Measurements from ENCODE around the gene SLC35G1.

SLC35G1 gene

GRCh38 chr10:93856349-93857145 is 37.2 kb upstream of the SLC35G1 start:
- H3K36me3 ChIP-seq (ENCODE audit: insufficient read depth, low read length): no peaks in the 10 kb centered on the region
- DNase-seq (ENCODE audit: low read depth, low spot score): no peak
- H3K27ac ChIP-seq: no peak overlapping the region
- no peak for TF ChIP-seq FOXP2 (optimal IDR thresholded peaks at IDR 0.05; ENCODE audit: control extremely low read depth, extremely low read length, insufficient read depth)
- no peak for TF ChIP-seq POLR2AphosphoS5 (IDR thresholded peaks at IDR 0.05; ENCODE audit: borderline replicate concordance, low read depth, low read length)
- no peak for TF ChIP-seq EZH2 (IDR thresholded peaks at IDR 0.05)
- H3K9me3 ChIP-seq (ENCODE audit: low read depth, low read length): no peaks in the 10 kb centered on the region
- H3K9ac ChIP-seq (ENCODE audit: insufficient read length): no peak overlapping the region
- H3K4me3 ChIP-seq: no peak overlapping the region

GRCh38 chr10:93859049-93859655 is 34.6 kb upstream of the SLC35G1 start:
- H3K9ac ChIP-seq (ENCODE audit: insufficient read length): no peak overlapping the region
- H3K4me3 ChIP-seq: no peak overlapping the region
- no peaks in the 10 kb centered on the region for H3K36me3 ChIP-seq (ENCODE audit: insufficient read depth, low read length)
- H3K27ac ChIP-seq: no peak overlapping the region
- no peak for TF ChIP-seq EZH2 (IDR thresholded peaks at IDR 0.05)
- no peak for TF ChIP-seq POLR2AphosphoS5 (IDR thresholded peaks at IDR 0.05; ENCODE audit: borderline replicate concordance, low read depth, low read length)
- DNase-seq (ENCODE audit: low read depth, low spot score): no peak
- no peaks in the 10 kb centered on the region for H3K9me3 ChIP-seq (ENCODE audit: low read depth, low read length)

- TF ChIP-seq POLR2AphosphoS5 (IDR thresholded peaks at IDR 0.05; ENCODE audit: borderline replicate concordance, low read depth, low read length) (no peak), EZH2 (IDR thresholded peaks at IDR 0.05) (no peak), FOXP2 (optimal IDR thresholded peaks at IDR 0.05; ENCODE audit: control extremely low read depth, extremely low read length, insufficient read depth) (no peak)
- no peaks in the 10 kb centered on the region for H3K36me3 ChIP-seq (ENCODE audit: insufficient read depth, low read length)
- H3K4me3 ChIP-seq: no peak overlapping the region
- no peaks in the 10 kb centered on the region for H3K9me3 ChIP-seq (ENCODE audit: low read depth, low read length)
- no peak for DNase-seq (ENCODE audit: low read depth, low spot score)
- H3K27ac ChIP-seq: no peak overlapping the region
- H3K9ac ChIP-seq (ENCODE audit: insufficient read length): no peak overlapping the region
Observed at GRCh38 chr10:93861825-93862224, 32.0 kb upstream of the SLC35G1 start.

- Histone ChIP-seq H3K4me3 (no peak overlapping the region), H3K9ac (ENCODE audit: insufficient read length) (no peak overlapping the region), H3K27ac (no peak overlapping the region), H3K36me3 (ENCODE audit: insufficient read depth, low read length) (no peaks in the 10 kb centered on the region), H3K9me3 (ENCODE audit: low read depth, low read length) (no peaks in the 10 kb centered on the region)
- TF ChIP-seq POLR2AphosphoS5 (IDR thresholded peaks at IDR 0.05; ENCODE audit: borderline replicate concordance, low read depth, low read length) (no peak), EZH2 (IDR thresholded peaks at IDR 0.05) (no peak), FOXP2 (optimal IDR thresholded peaks at IDR 0.05; ENCODE audit: control extremely low read depth, extremely low read length, insufficient read depth) (no peak)
- DNase-seq (ENCODE audit: low read depth, low spot score): no peak
Observed at GRCh38 chr10:93865794-93866425, 27.9 kb upstream of the SLC35G1 start.

GRCh38 chr10:93867525-93867924 is 26.3 kb upstream of the SLC35G1 start:
- DNase-seq (ENCODE audit: low read depth, low spot score): no peak

GRCh38 chr10:93871671-93872204 is 22.0 kb upstream of the SLC35G1 start:
- Histone ChIP-seq H3K9ac (ENCODE audit: insufficient read length) (no peak overlapping the region), H3K9me3 (ENCODE audit: low read depth, low read length) (no peaks in the 10 kb centered on the region), H3K27ac (no peak overlapping the region), H3K36me3 (ENCODE audit: insufficient read depth, low read length) (no peaks in the 10 kb centered on the region), H3K4me3 (no peak overlapping the region)
- DNase-seq (ENCODE audit: low read depth, low spot score): no peak
- TF ChIP-seq FOXP2 (optimal IDR thresholded peaks at IDR 0.05; ENCODE audit: control extremely low read depth, extremely low read length, insufficient read depth): no peak
- TF ChIP-seq EZH2 (IDR thresholded peaks at IDR 0.05): no peak
- no peak for TF ChIP-seq POLR2AphosphoS5 (IDR thresholded peaks at IDR 0.05; ENCODE audit: borderline replicate concordance, low read depth, low read length)

More at GRCh38 chr10:93867525-93867924, 26.3 kb upstream of the SLC35G1 start:
- no peaks in the 10 kb centered on the region for H3K36me3 ChIP-seq (ENCODE audit: insufficient read depth, low read length)
- no peaks in the 10 kb centered on the region for H3K9me3 ChIP-seq (ENCODE audit: low read depth, low read length)
- no peak overlapping the region for H3K9ac ChIP-seq (ENCODE audit: insufficient read length)
- H3K27ac ChIP-seq: no peak overlapping the region
- H3K4me3 ChIP-seq: no peak overlapping the region
- TF ChIP-seq POLR2AphosphoS5 (IDR thresholded peaks at IDR 0.05; ENCODE audit: borderline replicate concordance, low read depth, low read length) (no peak), EZH2 (IDR thresholded peaks at IDR 0.05) (no peak), FOXP2 (optimal IDR thresholded peaks at IDR 0.05; ENCODE audit: control extremely low read depth, extremely low read length, insufficient read depth) (no peak)

- no peak overlapping the region for H3K9ac ChIP-seq (ENCODE audit: insufficient read length)
- H3K9me3 ChIP-seq (ENCODE audit: low read depth, low read length): no peaks in the 10 kb centered on the region
- H3K4me3 ChIP-seq: no peak overlapping the region
- H3K36me3 ChIP-seq (ENCODE audit: insufficient read depth, low read length): no peaks in the 10 kb centered on the region
- no peak for TF ChIP-seq FOXP2 (optimal IDR thresholded peaks at IDR 0.05; ENCODE audit: control extremely low read depth, extremely low read length, insufficient read depth)
- no peak for TF ChIP-seq EZH2 (IDR thresholded peaks at IDR 0.05)
- no peak for TF ChIP-seq POLR2AphosphoS5 (IDR thresholded peaks at IDR 0.05; ENCODE audit: borderline replicate concordance, low read depth, low read length)
- no peak for DNase-seq (ENCODE audit: low read depth, low spot score)
- no peak overlapping the region for H3K27ac ChIP-seq
Observed at GRCh38 chr10:93872375-93873158, 21.2 kb upstream of the SLC35G1 start.
